ENCODE results near the gene EXD3. TPM values are rescaled to one million over a fixed set of nuclear protein-coding genes. Genes with fewer than 3 reads are reported as not detected.

The EXD3 gene
- total RNA-seq, 2 experiments from 2014 or later: 10.3 to 13.2 TPM

DNA sequence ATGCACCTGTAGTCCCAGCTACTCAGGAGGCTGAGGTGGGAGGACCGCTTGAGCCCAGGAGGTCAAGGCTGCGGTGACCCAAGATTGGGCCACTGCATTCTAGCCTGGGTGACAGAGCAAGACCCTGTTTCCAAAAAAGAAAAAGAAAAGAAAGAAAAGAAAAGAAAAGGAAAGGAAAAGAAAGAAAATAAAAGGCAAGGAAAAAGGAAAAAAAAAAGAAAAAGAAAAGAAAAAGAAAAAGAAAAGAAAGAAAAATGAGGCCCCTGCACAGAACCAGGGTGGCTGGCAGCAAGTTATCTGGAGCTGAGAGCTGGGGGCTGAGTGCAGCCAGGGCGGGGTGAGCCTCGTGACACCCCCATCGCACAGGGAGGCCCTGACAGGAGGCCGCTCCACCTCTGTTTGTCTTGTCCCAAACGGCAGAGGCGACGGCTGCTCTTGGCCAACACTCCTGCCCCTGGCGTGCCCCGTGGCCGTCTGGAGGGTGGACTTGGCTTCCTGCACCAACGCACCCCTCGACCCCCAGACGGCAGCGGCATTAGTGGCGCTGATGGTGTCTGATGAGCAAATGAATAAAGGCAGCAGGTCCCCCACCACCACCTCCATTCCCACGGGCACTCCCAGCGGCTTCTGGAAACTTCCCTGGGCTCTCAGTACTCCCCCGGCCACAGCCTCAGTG lies 16.7 kb downstream of the EXD3 start:
- peaks cover 2% of the 10 kb centered on the region for H3K4me1 Mint-ChIP-seq
- DNase-seq: no peak
- H3K27ac Mint-ChIP-seq: no peak overlapping the region
- ChIA-PET CTCF (interaction anchor here (0.6 to 1.0 kb wide), 2 partner anchors 104 to 176 kb away, joined by 3 read pairs; partner anchors contain the start of genes NRARP and SLC34A3), POLR2A (no interaction called here)
- peaks cover 5% of the 10 kb centered on the region for H3K36me3 Mint-ChIP-seq (ENCODE audit: low read depth)
- H3K9me3 Mint-ChIP-seq: no peaks in the 10 kb centered on the region
- H3K27me3 Mint-ChIP-seq: peaks cover 3% of the 10 kb centered on the region
- H3K4me3 Mint-ChIP-seq: no peak overlapping the region

DNA sequence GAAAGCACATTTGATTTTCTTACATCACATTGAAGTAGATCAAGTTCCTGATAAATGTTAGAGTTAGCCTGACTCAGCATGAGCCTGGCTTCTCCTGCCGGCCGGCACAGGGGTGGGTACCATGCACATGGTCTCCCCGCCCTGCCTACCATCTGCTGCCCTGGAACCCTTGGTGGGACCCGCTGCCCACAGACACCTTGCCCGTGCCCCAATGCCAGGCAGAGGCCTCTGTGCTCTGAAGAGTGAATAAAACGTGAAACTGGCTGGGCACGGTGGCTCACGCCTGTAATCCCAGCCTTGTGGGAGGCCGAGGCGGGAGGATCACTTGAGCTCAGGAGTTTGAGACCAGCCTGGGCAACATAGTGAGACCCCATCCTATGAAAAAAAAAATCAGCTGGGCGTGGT lies 17.3 kb downstream of the EXD3 start:
- CTCF ChIA-PET: interaction anchor here (0.6 to 1.0 kb wide), 2 partner anchors 104 to 175 kb away, joined by 3 read pairs; partner anchors contain the start of genes NRARP and SLC34A3
- Mint-ChIP-seq H3K27ac (no peak overlapping the region), H3K27me3 (peaks cover 3% of the 10 kb centered on the region), H3K36me3 (ENCODE audit: low read depth) (peaks cover 5% of the 10 kb centered on the region), H3K4me1 (peaks cover 2% of the 10 kb centered on the region), H3K9me3 (no peaks in the 10 kb centered on the region), H3K4me3 (no peak overlapping the region)
- POLR2A ChIA-PET: no interaction called here
- no peak for DNase-seq

DNA sequence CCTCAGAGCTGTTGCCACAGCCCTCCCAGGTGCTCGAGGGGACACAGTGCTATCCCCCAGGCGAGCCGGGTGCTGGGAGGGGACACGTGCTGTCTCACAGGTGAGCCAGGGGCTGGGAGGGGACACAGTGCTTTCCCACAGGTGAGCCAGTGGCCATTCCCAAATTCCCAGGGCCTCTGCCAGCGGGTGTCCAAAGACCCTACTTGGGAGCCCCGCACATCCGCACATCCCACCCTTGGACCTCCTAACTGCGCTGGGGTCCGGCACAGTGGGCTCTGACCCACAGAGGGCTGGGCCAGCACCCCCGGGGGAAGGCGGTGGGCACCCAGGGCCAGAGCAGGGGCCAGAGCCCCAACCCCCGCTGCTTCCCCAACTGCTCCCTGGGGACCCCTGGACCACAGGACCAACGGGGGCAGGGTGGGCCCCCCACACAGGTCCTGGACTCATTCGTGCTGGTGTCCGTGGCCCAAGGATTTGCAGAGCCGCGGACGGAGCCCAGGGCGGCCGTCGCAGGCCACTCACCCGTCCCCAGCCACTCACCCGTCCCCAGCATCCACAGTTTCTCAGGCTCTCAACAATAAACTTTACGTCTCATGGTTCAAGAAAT lies 17.9 kb downstream of the EXD3 start:
- DNase-seq: no peak
- Mint-ChIP-seq H3K4me1 (no peaks in the 10 kb centered on the region), H3K27me3 (peaks cover 3% of the 10 kb centered on the region), H3K9me3 (no peaks in the 10 kb centered on the region), H3K27ac (peak overlapping the region; percentile 36), H3K36me3 (ENCODE audit: low read depth) (peaks cover 5% of the 10 kb centered on the region), H3K4me3 (no peak overlapping the region)
- ChIA-PET POLR2A (no interaction called here), CTCF (no interaction called here)

DNA sequence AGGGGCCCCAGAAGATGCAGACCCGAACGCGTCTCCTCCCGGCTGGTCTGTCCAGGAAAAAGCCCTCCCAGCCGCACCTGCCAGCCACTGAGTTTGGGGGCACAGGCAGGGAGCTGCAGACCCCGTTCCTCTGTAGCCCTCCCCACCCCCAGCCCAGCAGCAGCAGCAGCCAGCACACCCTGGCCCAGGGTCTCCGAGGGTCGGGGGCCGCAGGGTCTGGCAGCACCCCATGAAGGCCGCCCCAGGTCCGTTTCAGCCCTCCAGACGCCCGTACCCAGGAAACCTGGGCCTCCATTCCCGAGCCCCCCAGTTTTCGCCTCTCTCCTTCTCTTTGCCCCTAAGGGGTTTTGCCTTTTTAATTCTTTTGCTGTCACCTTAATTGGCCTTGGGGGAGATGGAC lies 19.7 kb downstream of the EXD3 start:
- no peaks in the 10 kb centered on the region for H3K4me1 Mint-ChIP-seq
- peaks cover 3% of the 10 kb centered on the region for H3K27me3 Mint-ChIP-seq
- no peaks in the 10 kb centered on the region for H3K9me3 Mint-ChIP-seq
- POLR2A ChIA-PET: no interaction called here
- no peak overlapping the region for H3K27ac Mint-ChIP-seq
- peaks cover 5% of the 10 kb centered on the region for H3K36me3 Mint-ChIP-seq (ENCODE audit: low read depth)
- CTCF ChIA-PET: no interaction called here
- DNase-seq: no peak
- H3K4me3 Mint-ChIP-seq: no peak overlapping the region

- Mint-ChIP-seq H3K9me3 (no peaks in the 10 kb centered on the region), H3K4me3 (no peak overlapping the region), H3K27ac (no peak overlapping the region), H3K27me3 (peaks cover 3% of the 10 kb centered on the region), H3K4me1 (peaks cover 2% of the 10 kb centered on the region), H3K36me3 (ENCODE audit: low read depth) (peaks cover 5% of the 10 kb centered on the region)
- CTCF ChIA-PET: no interaction called here
- POLR2A ChIA-PET: no interaction called here
- DNase-seq: no peak
Observed at GRCh38 chr9:137402746-137403145, 20.2 kb downstream of the EXD3 start.

GRCh38 chr9:137398561-137399468 lies 24.1 kb downstream of the EXD3 start:
- DNase-seq: no peak
- Mint-ChIP-seq H3K9me3 (no peaks in the 10 kb centered on the region), H3K4me1 (peaks cover 8% of the 10 kb centered on the region), H3K27ac (no peak overlapping the region), H3K4me3 (no peak overlapping the region), H3K27me3 (no peaks in the 10 kb centered on the region), H3K36me3 (ENCODE audit: low read depth) (peaks cover 8% of the 10 kb centered on the region)
- ChIA-PET CTCF (no interaction called here), POLR2A (no interaction called here)

DNA sequence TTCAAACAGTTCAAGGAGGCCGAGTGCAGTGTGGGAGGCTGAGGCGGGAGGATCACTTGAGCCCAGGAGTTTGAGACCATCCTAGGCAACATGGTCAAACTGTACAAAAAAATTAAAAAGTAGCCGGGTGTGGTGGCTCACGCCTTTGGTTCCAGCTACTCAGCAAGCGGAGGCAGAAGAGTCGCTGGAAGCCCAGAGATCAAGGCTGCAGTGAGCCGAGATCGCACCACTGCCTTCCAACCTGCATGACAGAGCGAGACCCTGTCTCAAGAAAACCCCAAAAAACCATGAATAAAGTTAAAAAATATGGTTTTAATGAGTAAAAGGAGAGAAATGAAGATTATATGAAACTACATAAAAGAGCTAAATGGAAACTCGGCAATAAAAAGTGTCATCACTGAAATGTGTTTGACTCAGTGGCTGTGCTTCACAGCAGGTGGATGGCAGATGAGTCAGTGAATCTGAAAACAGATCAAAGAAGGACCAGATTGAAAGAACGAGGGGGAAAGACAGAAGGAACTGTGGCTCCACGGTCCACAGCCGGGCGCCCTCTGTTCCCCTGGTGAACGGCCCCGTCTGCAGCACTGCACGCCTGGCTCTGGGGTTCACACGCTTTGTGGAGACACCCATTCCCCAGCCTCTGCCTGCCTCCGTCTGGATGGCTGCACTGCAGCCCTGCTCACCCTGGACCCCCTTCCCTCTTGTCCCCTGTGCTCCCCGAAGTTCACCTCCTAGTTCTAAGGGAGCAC lies 25.1 kb downstream of the EXD3 start:
- peaks cover 8% of the 10 kb centered on the region for H3K36me3 Mint-ChIP-seq (ENCODE audit: low read depth)
- no peaks in the 10 kb centered on the region for H3K9me3 Mint-ChIP-seq
- H3K27me3 Mint-ChIP-seq: no peaks in the 10 kb centered on the region
- ChIA-PET POLR2A (interaction anchor here (0.6 kb wide), 1 partner anchor 34 kb away, joined by 3 read pairs; no protein-coding TSS in a partner anchor), CTCF (no interaction called here)
- no peak overlapping the region for H3K27ac Mint-ChIP-seq
- H3K4me1 Mint-ChIP-seq: peaks cover 8% of the 10 kb centered on the region
- no peak for DNase-seq
- no peak overlapping the region for H3K4me3 Mint-ChIP-seq

- no peak for DNase-seq
- Mint-ChIP-seq H3K4me3 (no peak overlapping the region), H3K27ac (no peak overlapping the region), H3K27me3 (no peaks in the 10 kb centered on the region), H3K4me1 (peaks cover 8% of the 10 kb centered on the region), H3K36me3 (ENCODE audit: low read depth) (peaks cover 2% of the 10 kb centered on the region), H3K9me3 (no peaks in the 10 kb centered on the region)
- ChIA-PET CTCF (interaction anchor here (0.7 to 1.6 kb wide), 2 partner anchors 20 to 47 kb away, joined by 3 to 4 read pairs; no protein-coding TSS in a partner anchor), POLR2A (no interaction called here)
Observed at GRCh38 chr9:137396634-137397367, 26.2 kb downstream of the EXD3 start.

DNA sequence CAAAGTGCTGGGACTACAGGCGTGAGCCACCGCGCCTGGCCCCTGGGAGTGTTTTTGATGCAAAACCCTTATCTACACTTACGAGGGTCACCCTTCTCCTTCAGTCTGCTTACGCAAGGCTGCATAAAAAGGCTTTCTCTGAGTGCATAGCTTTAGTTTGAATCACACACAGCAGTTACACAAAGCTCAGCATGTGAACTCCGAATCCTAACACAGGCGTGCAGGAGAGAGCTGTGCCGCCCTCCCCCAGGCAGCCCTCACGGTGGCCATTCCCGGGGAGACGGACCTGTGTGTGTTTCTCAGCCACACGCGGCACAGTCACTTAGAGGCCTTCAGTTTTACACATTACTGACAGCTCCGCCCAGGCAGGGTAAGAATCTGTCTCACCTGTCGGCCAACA lies 26.7 kb downstream of the EXD3 start:
- Mint-ChIP-seq H3K4me1 (peaks cover 8% of the 10 kb centered on the region), H3K27ac (no peak overlapping the region), H3K27me3 (no peaks in the 10 kb centered on the region), H3K9me3 (no peaks in the 10 kb centered on the region), H3K4me3 (no peak overlapping the region), H3K36me3 (ENCODE audit: low read depth) (peaks cover 2% of the 10 kb centered on the region)
- POLR2A ChIA-PET: no interaction called here
- no peak for DNase-seq
- CTCF ChIA-PET: interaction anchor here (0.7 to 1.6 kb wide), 2 partner anchors 19 to 47 kb away, joined by 3 to 4 read pairs; no protein-coding TSS in a partner anchor

GRCh38 chr9:137395666-137396010 lies 27.3 kb downstream of the EXD3 start:
- Mint-ChIP-seq H3K4me1 (peaks cover 8% of the 10 kb centered on the region), H3K27ac (no peak overlapping the region), H3K27me3 (no peaks in the 10 kb centered on the region), H3K36me3 (ENCODE audit: low read depth) (peaks cover 2% of the 10 kb centered on the region), H3K9me3 (no peaks in the 10 kb centered on the region), H3K4me3 (no peak overlapping the region)
- CTCF ChIA-PET: interaction anchor here (1.6 kb wide), 1 partner anchor 19 kb away, joined by 3 read pairs; no protein-coding TSS in a partner anchor
- POLR2A ChIA-PET: no interaction called here
- DNase-seq: no peak

GRCh38 chr9:137394866-137395665 lies 27.9 kb downstream of the EXD3 start:
- POLR2A ChIA-PET: no interaction called here
- CTCF ChIA-PET: no interaction called here

More at GRCh38 chr9:137394866-137395665, 27.9 kb downstream of the EXD3 start:
- Mint-ChIP-seq H3K27me3 (no peaks in the 10 kb centered on the region), H3K4me1 (peaks cover 8% of the 10 kb centered on the region), H3K36me3 (ENCODE audit: low read depth) (peaks cover 2% of the 10 kb centered on the region), H3K27ac (no peak overlapping the region), H3K4me3 (no peak overlapping the region), H3K9me3 (no peaks in the 10 kb centered on the region)
- no peak for DNase-seq

Measured in activated CD4-positive, alpha-beta T cell treated with anti-CD3 and anti-CD28 coated beads, Interleukin-2, amount 10 ng/mL, durations not matched to agents 7 days and 5 days (primary cell).